HepG2 (cell line): ENCODE data around the gene NLRC3. TPM values are rescaled to one million over a fixed set of nuclear protein-coding genes. Genes with fewer than 3 reads are reported as not detected.

Source experiments
- HDAC6 ChIP-seq: fragments of 200-600 bp; sonication (generic); IDR thresholded peaks from 2 replicates; pipeline ENCODE4 v1.7.0; 2017; ENCODE audit warnings: mild to moderate bottlenecking, antibody characterized with exemption, low read length, low read depth
- MIER3 ChIP-seq: IDR thresholded peaks from 2 replicates; pipeline ENCODE4 v1.6.1; 2016; ENCODE audit warnings: missing compliant biosample characterization, borderline replicate concordance
- NR2C2 ChIP-seq: sonication (generic); formaldehyde crosslinking; IDR thresholded peaks from 2 replicates; pipeline ENCODE4 v1.4.0; 2020; ENCODE audit warnings: missing genetic modification reagents, mild to moderate bottlenecking, moderate library complexity, borderline replicate concordance
- NR2F1 ChIP-seq, 2 experiments: fragments of 450-650 bp in 1 of 2; formaldehyde crosslinking in 1 of 2; IDR thresholded peaks; 2 replicates each; pipeline versions ENCODE4 v1.5.0 to v1.6.1; 2016 to 2020; ENCODE audit warnings: mild to moderate bottlenecking in 1 of 2, missing compliant biosample characterization in 1 of 2, missing genetic modification reagents in 1 of 2, moderate library complexity in 1 of 2
- NR2F6 ChIP-seq, 2 experiments: IDR thresholded peaks; 2 replicates each; pipeline ENCODE4 v1.6.1; 2016; ENCODE audit warnings: antibody characterized with exemption in 1 of 2, mild to moderate bottlenecking in 1 of 2
- POGZ ChIP-seq: sonication (generic); formaldehyde crosslinking; IDR thresholded peaks from 2 replicates; pipeline ENCODE4 v1.4.0; 2020; ENCODE audit warnings: mild to moderate bottlenecking, missing genetic modification reagents
- SP5 ChIP-seq: IDR thresholded peaks from 2 replicates; pipeline ENCODE4 v1.6.1; 2016; ENCODE audit warnings: low read depth, borderline replicate concordance
- TEAD3 ChIP-seq: optimal IDR thresholded peaks from 2 replicates; pipeline ENCODE3; 2016; ENCODE audit warnings: borderline replicate concordance
- ZNF235 ChIP-seq: sonication (generic); formaldehyde crosslinking; IDR thresholded peaks from 2 replicates; pipeline ENCODE4 v1.8.1; 2023; ENCODE audit warnings: mild to moderate bottlenecking, missing genetic modification reagents, borderline replicate concordance
- ZNF615 ChIP-seq: sonication (generic); formaldehyde crosslinking; IDR thresholded peaks from 2 replicates; pipeline ENCODE4 v1.5.0; 2020; ENCODE audit warnings: mild to moderate bottlenecking, missing genetic modification reagents, borderline replicate concordance
- ZNF788 ChIP-seq: sonication (generic); formaldehyde crosslinking; IDR thresholded peaks from 2 replicates; pipeline ENCODE4 v1.5.0; 2020; ENCODE audit warnings: mild to moderate bottlenecking, missing genetic modification reagents, borderline replicate concordance
- polyA plus RNA-seq, 8 experiments: library from polyadenylated mRNA; depleted of rRNA in 3 of 8; stranded (reverse) in 7 of 8; unstranded in 1 of 8; fragments of >200 nt; fragmentation: Illumina TruSeq in 4 of 8; extraction: Trizol in 4 of 8; gene quantifications; 2 replicates each; pipeline versions ENCODE4 v1.2.1 to v1.2.3, GENCODE V29; 2011 to 2016; ENCODE audit warnings: low read depth in 4 of 8, missing spikeins in 1 of 8, mixed read lengths in 1 of 8; ENCODE audit not compliant: insufficient read depth in 1 of 8
- total RNA-seq, 5 experiments: library from RNA; depleted of rRNA; stranded (reverse); fragments of >200 nt; fragmentation: Illumina TruSeq; extraction: Trizol; gene quantifications; 2 replicates each; pipeline ENCODE4 v1.2.3, GENCODE V29; 2016; ENCODE audit warnings: low read depth in 1 of 5
- TF ChIP-seq, protein P1 (sequence below): sonication (generic); formaldehyde crosslinking; IDR thresholded peaks from 2 replicates; pipeline ENCODE4 v1.4.0; 2020; ENCODE audit warnings: mild to moderate bottlenecking, missing genetic modification reagents
- TF ChIP-seq, protein P2 (sequence below): sonication (generic); formaldehyde crosslinking; IDR thresholded peaks from 2 replicates; pipeline ENCODE4 v1.8.1; 2023; ENCODE audit warnings: mild to moderate bottlenecking, moderate library complexity, missing genetic modification reagents

The NLRC3 gene
- total and polyA plus RNA-seq, 2 of the 13 experiments (the other 11 are each of a cell fraction or from before 2014, with no cell fraction given) = not detected

DNA sequence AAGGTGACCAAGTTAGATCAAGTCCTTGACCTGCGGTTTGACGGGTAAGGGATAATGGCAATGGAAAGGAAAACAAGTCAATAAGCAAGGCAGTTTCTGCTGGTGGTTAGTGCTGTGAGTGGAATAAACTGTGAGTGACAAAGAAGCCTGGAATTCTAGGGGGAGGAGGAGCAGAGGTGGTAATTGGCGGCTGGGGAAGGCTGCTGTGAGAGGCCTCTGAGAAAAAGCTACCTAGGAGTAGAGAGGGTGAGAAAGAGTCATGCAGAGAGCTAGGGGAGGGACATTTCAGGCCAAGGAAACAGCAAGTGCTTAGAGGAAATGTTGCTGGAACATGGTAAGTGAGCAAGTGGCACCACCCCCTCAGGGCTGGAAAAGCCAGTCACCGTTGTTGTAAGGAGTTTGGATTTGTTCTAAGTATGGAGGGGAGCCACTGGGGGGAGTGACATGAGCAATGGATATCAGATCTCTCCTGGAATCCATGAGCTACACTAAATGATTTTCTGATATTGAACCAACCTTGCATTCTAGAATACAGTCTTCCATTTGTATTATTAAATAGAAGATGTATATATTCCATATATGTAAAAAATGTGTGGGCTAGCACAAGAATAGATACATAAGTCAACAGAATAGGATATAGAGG is 6.7 kb downstream of the NLRC3 start (continued):
- TF ChIP-seq, protein P1, sequence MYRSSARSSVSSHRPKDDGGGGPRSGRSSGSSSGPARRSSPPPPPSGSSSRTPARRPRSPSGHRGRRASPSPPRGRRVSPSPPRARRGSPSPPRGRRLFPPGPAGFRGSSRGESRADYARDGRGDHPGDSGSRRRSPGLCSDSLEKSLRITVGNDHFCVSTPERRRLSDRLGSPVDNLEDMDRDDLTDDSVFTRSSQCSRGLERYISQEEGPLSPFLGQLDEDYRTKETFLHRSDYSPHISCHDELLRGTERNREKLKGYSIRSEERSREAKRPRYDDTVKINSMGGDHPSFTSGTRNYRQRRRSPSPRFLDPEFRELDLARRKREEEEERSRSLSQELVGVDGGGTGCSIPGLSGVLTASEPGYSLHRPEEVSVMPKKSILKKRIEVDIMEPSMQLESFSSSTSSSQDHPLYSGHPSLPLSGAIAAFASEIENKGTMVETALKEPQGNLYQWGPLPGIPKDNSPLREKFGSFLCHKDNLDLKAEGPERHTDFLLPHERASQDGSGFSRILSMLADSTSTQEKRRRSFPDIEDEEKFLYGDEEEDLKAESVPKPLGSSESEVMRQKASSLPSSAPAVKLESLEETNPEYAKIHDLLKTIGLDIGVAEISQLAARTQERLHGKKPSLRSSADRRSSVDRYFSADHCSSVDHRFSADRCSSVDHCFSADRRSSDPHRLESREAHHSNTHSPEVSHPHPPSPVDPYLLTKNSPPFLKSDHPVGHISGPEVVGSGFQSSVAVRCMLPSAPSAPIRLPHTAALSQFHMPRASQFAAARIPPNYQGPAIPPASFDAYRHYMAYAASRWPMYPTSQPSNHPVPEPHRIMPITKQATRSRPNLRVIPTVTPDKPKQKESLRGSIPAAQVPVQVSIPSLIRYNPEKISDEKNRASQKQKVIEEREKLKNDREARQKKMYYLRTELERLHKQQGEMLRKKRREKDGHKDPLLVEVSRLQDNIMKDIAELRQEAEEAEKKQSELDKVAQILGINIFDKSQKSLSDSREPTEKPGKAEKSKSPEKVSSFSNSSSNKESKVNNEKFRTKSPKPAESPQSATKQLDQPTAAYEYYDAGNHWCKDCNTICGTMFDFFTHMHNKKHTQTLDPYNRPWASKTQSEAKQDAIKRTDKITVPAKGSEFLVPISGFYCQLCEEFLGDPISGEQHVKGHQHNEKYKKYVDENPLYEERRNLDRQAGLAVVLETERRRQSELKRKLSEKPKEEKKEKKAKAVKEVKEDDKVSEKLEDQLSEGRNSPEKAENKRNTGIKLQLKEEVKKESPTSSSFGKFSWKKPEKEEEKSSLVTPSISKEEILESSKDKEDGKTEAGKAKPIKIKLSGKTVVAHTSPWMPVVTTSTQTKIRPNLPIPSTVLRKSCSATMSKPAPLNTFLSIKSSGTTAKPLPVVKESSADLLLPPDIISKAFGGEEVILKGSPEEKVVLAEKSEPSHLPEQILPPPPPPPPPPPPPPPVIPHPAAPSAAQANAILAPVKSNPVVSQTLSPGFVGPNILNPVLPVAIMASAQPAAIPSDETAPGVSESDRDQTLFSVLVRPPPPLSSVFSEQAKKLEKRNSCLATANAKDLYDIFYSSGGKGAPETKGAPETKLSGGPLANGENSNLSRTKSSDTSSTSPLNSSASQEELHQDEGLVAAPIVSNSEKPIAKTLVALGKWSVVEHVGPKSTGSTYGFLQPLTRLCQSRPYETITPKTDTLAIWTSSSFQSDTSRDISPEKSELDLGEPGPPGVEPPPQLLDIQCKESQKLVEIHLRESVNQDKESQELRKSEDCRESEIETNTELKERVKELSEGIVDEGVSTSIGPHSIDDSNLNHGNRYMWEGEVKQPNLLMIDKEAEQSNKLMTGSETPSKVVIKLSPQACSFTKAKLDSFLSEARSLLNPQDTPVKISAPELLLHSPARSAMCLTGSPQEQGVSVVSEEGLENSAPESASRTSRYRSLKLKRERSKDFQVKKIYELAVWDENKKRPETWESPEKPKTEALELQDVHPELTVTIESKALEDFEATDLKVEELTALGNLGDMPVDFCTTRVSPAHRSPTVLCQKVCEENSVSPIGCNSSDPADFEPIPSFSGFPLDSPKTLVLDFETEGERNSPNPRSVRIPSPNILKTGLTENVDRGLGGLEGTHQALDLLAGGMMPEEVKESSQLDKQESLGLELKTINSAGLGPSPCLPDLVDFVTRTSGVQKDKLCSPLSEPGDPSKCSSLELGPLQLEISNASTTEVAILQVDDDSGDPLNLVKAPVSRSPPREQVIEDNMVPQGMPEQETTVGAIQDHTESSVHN (CRISPR knock-in tag) = no peak
- TF ChIP-seq NR2C2 (CRISPR knock-in tag) (no peak), POGZ (CRISPR knock-in tag) (no peak), ZNF235 (CRISPR knock-in tag) (no peak), SP5 (CRISPR knock-in tag) (0 out of 2 replicates have a peak, but pooled peaks have one; percentile 20), NR2F6 (IDR thresholded peaks at IDR 0.05) (peak; percentile 30; the same call in 1 of the 2 replicates), NR2F6 (CRISPR knock-in tag; IDR thresholded peaks at IDR 0.05) (0 out of 2 replicates have a peak, but pooled peaks have one; percentile 6), ZNF788 (CRISPR knock-in tag) (no peak), HDAC6 (no peak), NR2F1 (CRISPR knock-in tag; IDR thresholded peaks at IDR 0.05) (peak in 1 of 2 experiments; percentile 58; a peak in 1 of 4 replicates), MIER3 (no peak), TEAD3 (peak; percentile 28), ZNF615 (CRISPR knock-in tag) (no peak)
- TF ChIP-seq, protein P2, sequence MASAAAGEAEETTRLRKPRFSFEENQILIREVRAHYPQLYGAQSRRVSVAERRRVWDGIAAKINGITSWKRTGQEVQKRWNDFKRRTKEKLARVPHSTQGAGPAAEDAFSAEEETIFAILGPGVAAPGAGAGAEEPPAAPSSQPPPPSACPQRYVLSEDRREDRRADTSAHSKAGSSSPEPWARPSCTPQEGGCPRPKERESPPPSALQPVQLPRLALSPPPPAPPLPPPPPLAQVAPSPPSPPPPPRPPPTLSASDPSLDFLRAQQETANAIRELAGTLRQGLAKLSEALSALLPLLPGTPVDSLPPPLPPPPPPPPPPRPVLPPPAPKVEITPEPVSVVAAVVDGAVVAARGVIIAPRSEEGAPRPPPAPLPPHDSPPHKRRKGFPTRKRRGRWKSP (CRISPR knock-in tag) = no peak
